GM06990 (cell line): Measurements from ENCODE around the gene FOXN3.

Experiments
- DNase-seq: peaks from one replicate; pipeline ENCODE4 v3.0.0-alpha.2; 2011; ENCODE audit not compliant: insufficient read length; ENCODE audit errors: extremely low read depth
- H3K27me3 ChIP-seq: replicated peaks from 2 replicates; pipeline ENCODE4 v1.6.0; 2011; ENCODE audit warnings: low read length; ENCODE audit not compliant: control insufficient read depth, insufficient read depth
- H3K36me3 ChIP-seq: 2 replicates; pipeline ENCODE4 v1.5.1; 2011; ENCODE audit warnings: low read length; ENCODE audit not compliant: control insufficient read depth, insufficient read depth
- H3K4me3 ChIP-seq: replicated peaks from 2 replicates; pipeline ENCODE4 v1.5.1; 2011; ENCODE audit warnings: low read depth, mild to moderate bottlenecking, control low read depth, low read length
- TF ChIP-seq, protein P1 (sequence below): IDR thresholded peaks from 2 replicates; pipeline ENCODE4 v1.5.1; 2011; ENCODE audit warnings: low read length, control low read depth, mild to moderate bottlenecking, inconsistent platforms; ENCODE audit not compliant: insufficient read depth, poor library complexity, severe bottlenecking

FOXN3 gene

DNA sequence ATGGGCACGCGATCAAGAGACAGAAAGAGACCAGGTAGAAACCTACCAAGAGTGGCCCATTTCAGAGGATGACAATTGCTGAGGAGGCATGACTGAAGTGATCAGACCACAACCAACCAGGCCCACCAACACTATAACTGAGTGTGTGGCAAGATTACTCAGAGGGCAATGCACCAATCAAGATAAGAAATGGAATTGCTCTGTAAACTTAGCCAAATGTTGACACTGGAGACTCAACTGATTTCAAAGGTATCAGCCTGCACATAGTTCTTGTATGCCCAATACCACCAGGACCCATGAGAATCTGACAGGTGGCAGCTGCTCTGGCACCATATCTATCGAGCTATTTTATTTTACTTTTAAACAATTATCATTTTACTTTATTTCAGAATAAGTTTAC lies 128.9 kb downstream of the FOXN3 start:
- no peak overlapping the region for H3K4me3 ChIP-seq
- TF ChIP-seq, protein P1, sequence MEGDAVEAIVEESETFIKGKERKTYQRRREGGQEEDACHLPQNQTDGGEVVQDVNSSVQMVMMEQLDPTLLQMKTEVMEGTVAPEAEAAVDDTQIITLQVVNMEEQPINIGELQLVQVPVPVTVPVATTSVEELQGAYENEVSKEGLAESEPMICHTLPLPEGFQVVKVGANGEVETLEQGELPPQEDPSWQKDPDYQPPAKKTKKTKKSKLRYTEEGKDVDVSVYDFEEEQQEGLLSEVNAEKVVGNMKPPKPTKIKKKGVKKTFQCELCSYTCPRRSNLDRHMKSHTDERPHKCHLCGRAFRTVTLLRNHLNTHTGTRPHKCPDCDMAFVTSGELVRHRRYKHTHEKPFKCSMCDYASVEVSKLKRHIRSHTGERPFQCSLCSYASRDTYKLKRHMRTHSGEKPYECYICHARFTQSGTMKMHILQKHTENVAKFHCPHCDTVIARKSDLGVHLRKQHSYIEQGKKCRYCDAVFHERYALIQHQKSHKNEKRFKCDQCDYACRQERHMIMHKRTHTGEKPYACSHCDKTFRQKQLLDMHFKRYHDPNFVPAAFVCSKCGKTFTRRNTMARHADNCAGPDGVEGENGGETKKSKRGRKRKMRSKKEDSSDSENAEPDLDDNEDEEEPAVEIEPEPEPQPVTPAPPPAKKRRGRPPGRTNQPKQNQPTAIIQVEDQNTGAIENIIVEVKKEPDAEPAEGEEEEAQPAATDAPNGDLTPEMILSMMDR, result no peak
- H3K36me3 ChIP-seq, result no peaks in the 10 kb centered on the region
- DNase-seq, result no peak
- H3K27me3 ChIP-seq, result no peaks in the 10 kb centered on the region

DNA sequence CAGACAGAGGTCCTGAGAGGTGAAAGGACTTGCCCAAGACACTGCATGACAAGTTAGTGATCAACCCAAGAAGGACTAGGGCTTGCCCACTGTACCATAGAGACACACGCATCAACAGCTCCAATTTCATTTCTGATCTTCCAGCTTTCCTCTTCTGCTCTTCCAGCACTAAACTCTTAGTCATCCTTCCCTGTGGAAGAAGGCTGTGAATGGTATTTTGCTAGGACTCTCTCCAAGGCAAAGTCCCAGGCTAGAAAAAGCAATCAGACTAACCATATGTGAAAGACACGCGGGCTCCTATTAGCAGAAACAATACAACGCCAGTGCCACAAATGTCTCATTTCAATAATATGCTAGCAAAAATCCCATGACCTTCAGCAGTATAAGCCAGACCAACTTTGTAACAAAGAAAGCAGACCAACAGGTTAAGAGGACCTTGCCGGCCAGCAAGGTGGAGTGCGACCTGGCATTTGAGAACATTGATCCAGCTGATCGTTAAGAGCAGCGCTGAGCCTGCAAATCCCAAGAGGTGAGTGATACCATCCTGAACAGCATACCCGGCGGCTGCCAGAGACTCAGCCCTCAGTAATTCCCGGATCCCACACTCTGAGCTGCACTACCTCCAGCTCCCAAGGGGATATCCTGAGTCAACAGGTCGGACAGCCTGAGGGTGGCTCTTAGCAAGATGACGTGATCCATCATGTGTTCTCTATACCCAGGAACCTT lies 132.5 kb downstream of the FOXN3 start:
- Histone ChIP-seq H3K36me3 (peaks cover 1% of the 10 kb centered on the region), H3K27me3 (no peaks in the 10 kb centered on the region), H3K4me3 (no peak overlapping the region)
- no peak for DNase-seq
- TF ChIP-seq, protein P1, result no peak

DNA sequence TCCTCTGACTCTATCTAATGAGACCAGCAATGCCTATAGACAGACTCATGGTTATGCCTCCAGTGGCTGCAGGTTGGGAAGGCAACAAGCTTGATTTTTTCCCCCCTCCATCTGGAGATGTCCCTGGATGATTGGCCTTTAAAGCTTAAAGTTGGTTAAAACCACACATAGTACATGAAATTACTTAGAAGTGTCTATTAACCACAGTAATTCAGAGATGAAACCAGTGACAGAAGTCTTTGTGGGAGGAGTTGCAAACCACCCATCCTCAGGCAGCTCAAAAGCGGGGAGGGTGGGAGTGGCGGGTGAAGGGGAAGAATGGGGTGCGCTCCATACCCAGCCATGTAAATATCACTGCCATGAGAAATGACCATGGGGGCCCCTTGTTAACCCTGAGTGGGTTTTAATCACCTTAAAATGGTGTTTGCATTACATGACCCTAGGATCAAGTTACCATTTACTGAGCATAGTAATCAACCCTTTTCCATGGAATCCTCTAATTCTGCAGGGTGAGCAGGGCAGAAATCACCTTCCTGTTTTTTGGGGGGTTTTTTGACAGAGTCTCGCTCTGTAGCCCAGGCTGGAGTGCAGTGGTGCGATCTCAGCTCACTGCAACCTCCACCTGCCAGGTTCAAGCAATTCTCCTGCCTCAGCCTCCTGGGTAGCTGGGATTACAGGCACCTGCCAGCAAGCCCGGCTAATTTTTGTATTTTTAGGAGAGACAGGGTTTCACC lies 133.5 kb downstream of the FOXN3 start:
- Histone ChIP-seq H3K27me3 (no peaks in the 10 kb centered on the region), H3K36me3 (peaks cover 1% of the 10 kb centered on the region), H3K4me3 (no peak overlapping the region)
- TF ChIP-seq, protein P1, result no peak
- DNase-seq, result no peak

DNA sequence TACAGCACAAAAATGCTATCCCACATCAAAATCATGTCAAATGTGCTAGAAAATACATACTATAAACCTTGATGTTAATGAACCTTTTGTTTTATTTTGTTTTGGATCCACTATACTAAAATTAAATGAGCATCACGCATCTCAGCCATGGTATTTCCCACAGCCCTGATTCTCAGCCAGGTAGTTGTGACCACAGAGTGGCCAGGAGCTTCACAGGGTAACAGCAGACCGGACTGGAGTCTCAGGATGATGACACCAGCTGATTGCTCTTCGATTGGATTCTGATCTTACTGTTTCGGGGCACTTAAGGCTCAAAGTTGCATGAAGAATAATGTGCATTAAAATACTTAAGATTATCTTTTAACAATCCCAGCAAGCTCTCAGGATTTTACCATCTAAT lies 134.8 kb downstream of the FOXN3 start:
- TF ChIP-seq, protein P1, result no peak
- no peak overlapping the region for H3K4me3 ChIP-seq
- H3K36me3 ChIP-seq, result peaks cover 1% of the 10 kb centered on the region
- DNase-seq, result no peak
- H3K27me3 ChIP-seq, result no peaks in the 10 kb centered on the region

DNA sequence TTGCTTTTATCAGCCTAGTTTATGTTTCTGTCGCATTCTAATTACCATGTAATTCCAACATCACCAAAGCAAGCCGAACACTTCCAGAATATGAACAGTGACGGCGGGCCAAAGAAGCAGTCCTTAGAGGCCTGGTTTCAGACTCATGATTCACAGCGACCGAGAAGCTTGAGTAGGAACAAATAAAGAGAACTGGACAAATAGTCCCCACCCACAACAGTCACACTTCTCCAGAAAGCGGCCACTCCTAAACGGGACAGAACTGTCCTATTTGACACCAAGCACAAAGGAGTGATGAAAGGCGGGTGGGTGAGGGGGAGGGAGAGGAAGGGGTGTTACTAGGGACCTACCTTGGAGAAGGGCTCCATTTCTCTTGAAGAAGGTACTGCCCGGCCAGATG lies 136.4 kb downstream of the FOXN3 start:
- no peak for DNase-seq

More for the DNA sequence above, 136.4 kb downstream of the FOXN3 start:
- Histone ChIP-seq H3K27me3 (no peaks in the 10 kb centered on the region), H3K4me3 (no peak overlapping the region), H3K36me3 (peaks cover 1% of the 10 kb centered on the region)
- TF ChIP-seq, protein P1, result no peak
